Activated CD8-positive, alpha-beta T cell treated with anti-CD3 and anti-CD28 coated beads, Interleukin-2, amount 10 ng/mL, durations not matched to agents 7 days and 5 days (primary cell): ENCODE data around the gene SLC23A2. TPM values are rescaled to one million over a fixed set of nuclear protein-coding genes. Genes with fewer than 3 reads are reported as not detected.

Source experiments
- ATAC-seq: fragments of 150-1000 bp; cut with Tn5 transposase; one replicate; pipeline ENCODE4 v1.10.0; 2021; ENCODE audit warnings: moderate library complexity
- CTCF ChIA-PET: fragments of 350-600 bp; sonication (Branson Sonifier 250); formaldehyde crosslinking; loops from one replicate; lab custom pipeline; 2021; ENCODE audit warnings: antibody characterized with exemption; lab: Charles Lee
- POLR2A ChIA-PET: fragments of 350-600 bp; sonication (Branson Sonifier 250); formaldehyde crosslinking; loops from one replicate; lab custom pipeline; 2021; ENCODE audit warnings: antibody characterized with exemption; lab: Charles Lee
- DNase-seq: peaks from one replicate; pipeline ENCODE4 v3.0.0-alpha.2; 2020
- H3K27ac Mint-ChIP-seq: one replicate; pipeline ENCODE4 v1.8.0; 2021; ENCODE audit warnings: mild to moderate bottlenecking, mixed read lengths
- H3K27me3 Mint-ChIP-seq: one replicate; pipeline ENCODE4 v1.8.0; 2021; ENCODE audit warnings: low read depth, mixed read lengths
- H3K36me3 Mint-ChIP-seq: one replicate; pipeline ENCODE4 v1.8.0; 2021; ENCODE audit warnings: low read depth, mixed read lengths
- H3K4me1 Mint-ChIP-seq: one replicate; pipeline ENCODE4 v1.8.0; 2021; ENCODE audit warnings: low read depth, mixed read lengths
- H3K4me3 Mint-ChIP-seq: one replicate; pipeline ENCODE4 v1.8.0; 2021; ENCODE audit warnings: mild to moderate bottlenecking, mixed read lengths
- H3K9me3 Mint-ChIP-seq: one replicate; pipeline ENCODE4 v1.8.0; 2022; ENCODE audit warnings: mixed read lengths; ENCODE audit not compliant: insufficient read depth
- total RNA-seq, 2 experiments: library from RNA; stranded (reverse); gene quantifications; one replicate each; pipeline ENCODE4 v1.2.3, GENCODE V29; 2021

SLC23A2 gene
- total RNA-seq, 2 experiments from 2014 or later: 14.7 to 16.7 TPM

- no peak for ATAC-seq
These were observed 131.8 kb downstream of the SLC23A2 start for GRCh38 chr20:4869290-4870193.

GRCh38 chr20:4867051-4867450, 134.3 kb downstream of the SLC23A2 start:
- Mint-ChIP-seq H3K9me3 (no peaks in the 10 kb centered on the region), H3K27ac (no peak overlapping the region), H3K36me3 (peaks cover 4% of the 10 kb centered on the region), H3K4me1 (peaks cover 8% of the 10 kb centered on the region), H3K27me3 (no peaks in the 10 kb centered on the region), H3K4me3 (no peak overlapping the region)
- CTCF ChIA-PET: no interaction called here
- ATAC-seq: peak; percentile 21
- POLR2A ChIA-PET: no interaction called here
- DNase-seq: no peak

More at GRCh38 chr20:4869290-4870193, 131.8 kb downstream of the SLC23A2 start:
- CTCF ChIA-PET: no interaction called here
- POLR2A ChIA-PET: no interaction called here
- H3K27me3 Mint-ChIP-seq: no peaks in the 10 kb centered on the region
- H3K27ac Mint-ChIP-seq: no peak overlapping the region
- peaks cover 8% of the 10 kb centered on the region for H3K36me3 Mint-ChIP-seq
- H3K4me1 Mint-ChIP-seq: peaks cover 8% of the 10 kb centered on the region
- no peaks in the 10 kb centered on the region for H3K9me3 Mint-ChIP-seq
- H3K4me3 Mint-ChIP-seq: no peak overlapping the region
- no peak for DNase-seq

DNA sequence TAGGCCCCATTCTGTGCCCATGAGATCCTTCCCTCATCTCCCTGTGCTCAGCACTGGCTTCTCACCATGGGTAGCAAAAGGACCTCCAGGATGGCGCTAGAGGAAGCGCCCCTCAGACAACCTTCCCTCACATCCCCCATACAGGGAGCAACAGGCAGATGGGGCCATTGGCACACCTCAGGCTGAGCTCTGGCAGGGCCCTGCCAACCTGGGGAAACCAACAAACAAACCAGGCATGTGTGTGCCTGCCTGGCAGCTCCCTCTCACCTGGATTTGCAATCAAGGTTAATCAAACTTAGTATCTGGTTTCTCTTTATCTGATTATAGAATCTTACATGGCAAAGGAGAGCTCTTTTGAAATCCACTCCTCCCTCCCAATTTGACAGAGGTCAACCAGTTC, 134.9 kb downstream of the SLC23A2 start:
- POLR2A ChIA-PET: no interaction called here
- DNase-seq: no peak
- no peaks in the 10 kb centered on the region for H3K27me3 Mint-ChIP-seq
- H3K4me1 Mint-ChIP-seq: peaks cover 8% of the 10 kb centered on the region
- ATAC-seq: no peak
- H3K4me3 Mint-ChIP-seq: no peak overlapping the region
- H3K36me3 Mint-ChIP-seq: peaks cover 9% of the 10 kb centered on the region
- no peaks in the 10 kb centered on the region for H3K9me3 Mint-ChIP-seq
- CTCF ChIA-PET: no interaction called here
- H3K27ac Mint-ChIP-seq: no peak overlapping the region

GRCh38 chr20:4864311-4864752, 137.0 kb downstream of the SLC23A2 start:
- POLR2A ChIA-PET: no interaction called here
- Mint-ChIP-seq H3K4me3 (no peak overlapping the region), H3K36me3 (peaks cover 15% of the 10 kb centered on the region), H3K9me3 (no peaks in the 10 kb centered on the region), H3K27me3 (no peaks in the 10 kb centered on the region), H3K4me1 (peaks cover 5% of the 10 kb centered on the region), H3K27ac (no peak overlapping the region)
- DNase-seq: no peak
- CTCF ChIA-PET: no interaction called here
- ATAC-seq: no peak

- no peak overlapping the region for H3K4me3 Mint-ChIP-seq
- H3K36me3 Mint-ChIP-seq: peaks cover 29% of the 10 kb centered on the region
- peaks cover 5% of the 10 kb centered on the region for H3K4me1 Mint-ChIP-seq
- no peaks in the 10 kb centered on the region for H3K27me3 Mint-ChIP-seq
- no peak for DNase-seq
- POLR2A ChIA-PET: no interaction called here
- no peak overlapping the region for H3K27ac Mint-ChIP-seq
- no peak for ATAC-seq
- H3K9me3 Mint-ChIP-seq: no peaks in the 10 kb centered on the region
- CTCF ChIA-PET: no interaction called here
These were observed 138.6 kb downstream of the SLC23A2 start for GRCh38 chr20:4862661-4863060.

- CTCF ChIA-PET: no interaction called here
- no peak overlapping the region for H3K4me3 Mint-ChIP-seq
- peaks cover 26% of the 10 kb centered on the region for H3K36me3 Mint-ChIP-seq
- H3K4me1 Mint-ChIP-seq: no peaks in the 10 kb centered on the region
- no peaks in the 10 kb centered on the region for H3K9me3 Mint-ChIP-seq
- DNase-seq (no peak), ATAC-seq (no peak)
- no peaks in the 10 kb centered on the region for H3K27me3 Mint-ChIP-seq
- no peak overlapping the region for H3K27ac Mint-ChIP-seq
- POLR2A ChIA-PET: no interaction called here
These were observed 139.3 kb downstream of the SLC23A2 start for GRCh38 chr20:4861961-4862360.

DNA sequence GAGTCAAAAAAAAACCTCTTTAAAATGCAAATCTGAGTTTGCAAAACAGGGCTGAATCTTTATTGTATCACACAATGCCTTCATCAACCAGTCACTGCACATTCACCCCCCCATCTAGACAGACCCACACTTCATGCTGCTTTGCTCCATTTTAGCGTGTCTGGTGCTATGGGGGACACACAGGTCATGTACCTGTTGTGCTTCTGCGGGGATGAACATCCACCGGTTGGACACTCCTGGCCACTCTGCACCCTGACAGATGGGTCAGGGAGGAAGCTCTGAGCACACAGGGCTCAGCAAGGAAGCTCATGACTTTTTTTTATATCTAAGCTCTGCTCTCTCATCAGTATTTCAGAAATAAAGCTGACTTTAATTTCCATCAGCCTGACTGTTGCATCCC, 143.3 kb downstream of the SLC23A2 start:
- Mint-ChIP-seq H3K36me3 (peaks cover 35% of the 10 kb centered on the region), H3K4me3 (no peak overlapping the region), H3K27ac (no peak overlapping the region), H3K4me1 (no peaks in the 10 kb centered on the region), H3K27me3 (no peaks in the 10 kb centered on the region), H3K9me3 (no peaks in the 10 kb centered on the region)
- ATAC-seq (no peak), DNase-seq (no peak)
- CTCF ChIA-PET: interaction anchor here (1.6 kb wide), 1 partner anchor 98 kb away, joined by 4 read pairs; no protein-coding TSS in a partner anchor
- POLR2A ChIA-PET: no interaction called here

DNA sequence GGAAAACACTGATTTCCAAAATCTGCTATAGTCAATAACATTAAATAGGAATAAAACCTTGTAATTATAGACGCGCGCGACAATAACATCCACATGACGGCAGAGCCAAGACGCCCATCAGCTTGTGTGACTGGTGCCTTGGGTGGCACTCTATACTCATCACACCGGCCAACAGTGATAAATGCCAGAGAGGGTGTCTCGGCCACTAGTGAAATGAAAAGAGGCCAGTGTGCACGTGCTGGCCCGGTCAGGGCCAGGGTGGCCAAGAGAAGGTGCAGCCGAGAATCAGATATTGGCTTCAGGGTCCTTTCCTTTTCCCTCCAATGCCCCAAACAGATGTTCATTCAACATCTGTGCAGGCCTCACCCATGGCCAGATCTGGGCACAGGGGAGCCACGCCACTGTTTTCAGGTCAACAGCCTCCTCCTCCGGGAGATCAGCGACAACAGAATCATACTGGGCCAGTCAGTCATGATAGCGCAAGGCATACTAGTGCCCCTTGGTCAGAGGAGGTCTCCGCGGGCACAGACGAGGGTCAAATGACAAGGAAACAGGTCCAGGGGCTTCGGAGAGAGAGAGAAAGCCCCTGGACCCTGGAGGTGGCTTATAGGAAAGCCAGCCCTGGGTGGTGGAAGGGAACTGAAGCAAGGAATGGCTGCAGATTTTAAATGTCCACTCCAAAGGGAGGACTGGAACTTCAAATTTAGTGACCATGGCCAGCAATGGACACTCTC, 145.1 kb downstream of the SLC23A2 start:
- ATAC-seq: no peak
- no peak for DNase-seq
- Mint-ChIP-seq H3K27ac (no peak overlapping the region), H3K36me3 (peaks cover 28% of the 10 kb centered on the region), H3K4me1 (no peaks in the 10 kb centered on the region), H3K9me3 (no peaks in the 10 kb centered on the region), H3K4me3 (no peak overlapping the region), H3K27me3 (no peaks in the 10 kb centered on the region)
- ChIA-PET POLR2A (no interaction called here), CTCF (no interaction called here)

DNA sequence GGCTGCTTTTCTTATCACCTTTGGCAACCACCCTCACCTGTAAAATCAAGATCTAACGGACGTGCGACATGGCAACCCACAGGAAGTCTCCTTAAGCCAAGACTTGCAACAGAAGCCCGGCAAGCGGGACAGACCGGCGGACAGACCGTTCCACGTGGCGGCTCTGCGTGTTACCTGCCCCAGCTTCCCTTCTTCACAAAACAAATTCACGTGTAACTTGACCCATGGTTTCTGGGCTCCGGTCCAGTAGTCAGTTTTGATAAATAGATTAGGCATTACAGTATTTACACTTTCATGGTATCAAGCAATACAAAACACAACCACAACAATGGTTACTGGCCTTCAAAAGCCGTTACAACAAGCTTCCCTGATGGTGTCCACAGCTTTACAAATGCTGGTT, 145.8 kb downstream of the SLC23A2 start:
- H3K27me3 Mint-ChIP-seq: no peaks in the 10 kb centered on the region
- peaks cover 28% of the 10 kb centered on the region for H3K36me3 Mint-ChIP-seq
- ChIA-PET CTCF (no interaction called here), POLR2A (no interaction called here)
- H3K9me3 Mint-ChIP-seq: no peaks in the 10 kb centered on the region
- DNase-seq: no peak
- H3K4me1 Mint-ChIP-seq: no peaks in the 10 kb centered on the region
- H3K27ac Mint-ChIP-seq: no peak overlapping the region
- ATAC-seq: no peak
- no peak overlapping the region for H3K4me3 Mint-ChIP-seq

GRCh38 chr20:4855097-4855496, 146.2 kb downstream of the SLC23A2 start:
- ChIA-PET CTCF (no interaction called here), POLR2A (no interaction called here)
- Mint-ChIP-seq H3K4me1 (no peaks in the 10 kb centered on the region), H3K27ac (no peak overlapping the region), H3K27me3 (no peaks in the 10 kb centered on the region), H3K4me3 (no peak overlapping the region), H3K9me3 (no peaks in the 10 kb centered on the region), H3K36me3 (peaks cover 25% of the 10 kb centered on the region)
- ATAC-seq (no peak), DNase-seq (no peak)

GRCh38 chr20:4854561-4854901, 146.8 kb downstream of the SLC23A2 start:
- H3K4me3 Mint-ChIP-seq: no peak overlapping the region
- no peak overlapping the region for H3K27ac Mint-ChIP-seq
- H3K4me1 Mint-ChIP-seq: no peaks in the 10 kb centered on the region
- no peaks in the 10 kb centered on the region for H3K27me3 Mint-ChIP-seq
- H3K36me3 Mint-ChIP-seq: peaks cover 25% of the 10 kb centered on the region
- H3K9me3 Mint-ChIP-seq: no peaks in the 10 kb centered on the region
- DNase-seq (no peak), ATAC-seq (no peak)
- ChIA-PET POLR2A (interaction anchor here (0.6 kb wide), 1 partner anchor 43 kb away, joined by 3 read pairs; no protein-coding TSS in a partner anchor), CTCF (no interaction called here)
